WERI-Rb-1 (cell line): ENCODE results near the gene CAP1.

Experiments used
- DNase-seq: peaks from one replicate; pipeline ENCODE4 v3.0.0-alpha.2; 2020
- H3K27ac ChIP-seq: fragments of 250-450 bp; sonication (Bioruptor Pico); 2 replicates; pipeline ENCODE4 v1.5.1; 2020; ENCODE audit warnings: mild to moderate bottlenecking, moderate library complexity
- H3K27me3 ChIP-seq: fragments of 250-450 bp; sonication (Bioruptor Pico); 2 replicates; pipeline ENCODE4 v1.5.1; 2021; ENCODE audit warnings: mild to moderate bottlenecking, low read depth, moderate library complexity; ENCODE audit not compliant: insufficient read depth, severe bottlenecking
- H3K36me3 ChIP-seq: fragments of 250-450 bp; sonication (Bioruptor Pico); 2 replicates; pipeline ENCODE4 v1.5.1; 2020; ENCODE audit warnings: mild to moderate bottlenecking, moderate library complexity
- H3K4me3 ChIP-seq: 2 replicates; pipeline ENCODE4 v1.5.1; 2011; ENCODE audit warnings: low read depth, mild to moderate bottlenecking, control low read depth, low read length
- H3K9me3 ChIP-seq: fragments of 250-450 bp; sonication (Bioruptor Pico); 2 replicates; pipeline ENCODE4 v1.5.1; 2021; ENCODE audit warnings: mild to moderate bottlenecking, moderate library complexity; ENCODE audit not compliant: severe bottlenecking
- TF ChIP-seq, protein P1 (sequence below): IDR thresholded peaks from 2 replicates; pipeline ENCODE4 v1.5.1; 2011; ENCODE audit warnings: low read depth, mild to moderate bottlenecking, control low read depth, inconsistent platforms, low read length

CAP1 gene

DNA sequence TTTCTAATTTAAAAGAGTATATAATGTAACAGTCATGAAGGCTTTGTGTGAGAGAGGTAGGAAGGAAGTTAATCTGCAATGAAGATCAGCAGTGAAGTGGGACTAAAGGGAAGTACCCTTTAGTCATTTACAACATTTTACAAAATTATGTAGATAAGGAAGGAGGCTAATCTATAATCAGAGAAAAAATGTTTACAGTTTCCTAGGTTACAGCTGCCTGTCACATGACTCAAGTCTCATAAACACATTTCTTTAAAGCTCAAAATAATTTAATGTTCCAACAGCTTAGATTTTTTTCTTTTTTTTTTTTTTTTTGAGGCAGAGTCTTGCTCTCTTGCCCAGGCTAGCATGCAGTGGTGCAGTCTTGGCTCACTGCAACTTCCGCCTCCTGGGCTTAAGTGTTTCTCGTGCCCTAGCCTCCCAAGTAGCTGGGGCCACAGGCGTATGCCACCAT is 26.2 kb upstream of the CAP1 start:
- Histone ChIP-seq H3K36me3 (no peaks in the 10 kb centered on the region), H3K4me3 (no peak overlapping the region), H3K27ac (no peak overlapping the region), H3K9me3 (no peaks in the 10 kb centered on the region), H3K27me3 (no peaks in the 10 kb centered on the region)
- DNase-seq: no peak
- TF ChIP-seq, protein P1, sequence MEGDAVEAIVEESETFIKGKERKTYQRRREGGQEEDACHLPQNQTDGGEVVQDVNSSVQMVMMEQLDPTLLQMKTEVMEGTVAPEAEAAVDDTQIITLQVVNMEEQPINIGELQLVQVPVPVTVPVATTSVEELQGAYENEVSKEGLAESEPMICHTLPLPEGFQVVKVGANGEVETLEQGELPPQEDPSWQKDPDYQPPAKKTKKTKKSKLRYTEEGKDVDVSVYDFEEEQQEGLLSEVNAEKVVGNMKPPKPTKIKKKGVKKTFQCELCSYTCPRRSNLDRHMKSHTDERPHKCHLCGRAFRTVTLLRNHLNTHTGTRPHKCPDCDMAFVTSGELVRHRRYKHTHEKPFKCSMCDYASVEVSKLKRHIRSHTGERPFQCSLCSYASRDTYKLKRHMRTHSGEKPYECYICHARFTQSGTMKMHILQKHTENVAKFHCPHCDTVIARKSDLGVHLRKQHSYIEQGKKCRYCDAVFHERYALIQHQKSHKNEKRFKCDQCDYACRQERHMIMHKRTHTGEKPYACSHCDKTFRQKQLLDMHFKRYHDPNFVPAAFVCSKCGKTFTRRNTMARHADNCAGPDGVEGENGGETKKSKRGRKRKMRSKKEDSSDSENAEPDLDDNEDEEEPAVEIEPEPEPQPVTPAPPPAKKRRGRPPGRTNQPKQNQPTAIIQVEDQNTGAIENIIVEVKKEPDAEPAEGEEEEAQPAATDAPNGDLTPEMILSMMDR: no peak

DNA sequence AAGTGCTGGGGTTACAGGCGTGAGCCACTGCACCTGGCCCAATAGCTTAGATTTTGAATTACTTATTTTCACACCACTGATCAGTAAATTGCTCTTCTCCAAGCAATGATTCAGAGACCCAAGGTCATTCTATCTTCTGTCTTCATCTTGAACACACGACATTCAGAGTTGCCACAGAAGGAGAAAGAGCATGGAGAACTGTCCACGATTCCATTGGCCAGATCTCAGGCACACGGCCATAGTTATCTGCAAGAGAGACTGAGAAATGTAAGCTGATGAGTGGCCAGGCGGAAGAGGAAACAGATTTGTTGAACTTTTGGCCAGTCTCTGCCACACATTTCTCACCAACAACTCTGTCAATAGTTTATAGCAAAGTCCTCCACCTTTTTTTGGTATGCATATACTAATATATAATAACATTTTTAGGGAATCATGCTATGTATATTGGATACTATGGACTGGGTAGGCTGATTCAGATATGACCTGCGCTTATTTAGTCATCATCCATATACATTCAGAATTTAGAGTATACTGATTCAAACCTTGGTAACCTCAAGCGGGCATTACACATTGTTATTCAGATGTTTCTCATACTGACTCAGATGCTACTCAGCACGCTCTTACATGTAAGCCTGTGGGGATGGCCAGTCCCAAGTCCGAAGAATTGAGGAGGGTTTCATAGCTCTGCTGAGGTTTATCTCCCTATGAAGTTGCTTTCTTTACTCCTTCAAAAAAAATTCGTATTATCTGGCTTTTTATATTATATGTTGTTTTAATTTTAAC is 25.5 kb upstream of the CAP1 start:
- no peak overlapping the region for H3K4me3 ChIP-seq
- no peak for DNase-seq
- no peaks in the 10 kb centered on the region for H3K9me3 ChIP-seq
- no peak overlapping the region for H3K27ac ChIP-seq
- no peaks in the 10 kb centered on the region for H3K27me3 ChIP-seq
- H3K36me3 ChIP-seq: no peaks in the 10 kb centered on the region
- TF ChIP-seq, protein P1: no peak

DNA sequence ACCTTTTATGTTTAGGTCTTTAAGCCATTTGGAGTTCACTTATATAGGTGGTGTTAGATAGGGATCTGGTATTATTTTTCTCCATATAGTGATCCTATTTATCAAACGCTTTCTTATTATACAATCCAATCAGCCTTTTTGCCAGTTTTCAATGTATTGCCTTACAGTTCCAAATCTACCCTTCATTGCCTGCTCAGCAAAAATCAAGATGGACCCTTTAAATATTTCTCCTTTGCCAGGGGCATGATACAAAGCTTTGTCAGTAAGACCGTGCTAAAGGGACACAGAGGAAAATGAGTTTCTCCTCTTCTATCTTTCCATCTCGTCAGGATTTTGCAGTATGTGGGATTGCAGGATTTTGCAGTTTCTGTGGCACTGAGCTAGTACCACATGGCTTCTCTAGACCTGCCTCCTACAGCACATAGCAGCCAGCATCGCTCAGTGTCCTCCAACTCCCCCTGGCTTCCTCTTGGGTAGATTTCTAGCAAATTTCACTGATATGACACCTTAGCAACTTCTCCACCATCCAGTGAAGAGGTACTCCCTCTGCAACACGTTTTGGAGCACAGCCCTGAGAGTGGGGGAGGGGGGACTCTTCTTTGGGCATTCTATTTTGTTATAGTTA is 22.5 kb upstream of the CAP1 start:
- DNase-seq: no peak
- Histone ChIP-seq H3K9me3 (peaks cover 2% of the 10 kb centered on the region), H3K27me3 (no peaks in the 10 kb centered on the region), H3K4me3 (no peak overlapping the region), H3K27ac (no peak overlapping the region), H3K36me3 (no peaks in the 10 kb centered on the region)
- TF ChIP-seq, protein P1: no peak

DNA sequence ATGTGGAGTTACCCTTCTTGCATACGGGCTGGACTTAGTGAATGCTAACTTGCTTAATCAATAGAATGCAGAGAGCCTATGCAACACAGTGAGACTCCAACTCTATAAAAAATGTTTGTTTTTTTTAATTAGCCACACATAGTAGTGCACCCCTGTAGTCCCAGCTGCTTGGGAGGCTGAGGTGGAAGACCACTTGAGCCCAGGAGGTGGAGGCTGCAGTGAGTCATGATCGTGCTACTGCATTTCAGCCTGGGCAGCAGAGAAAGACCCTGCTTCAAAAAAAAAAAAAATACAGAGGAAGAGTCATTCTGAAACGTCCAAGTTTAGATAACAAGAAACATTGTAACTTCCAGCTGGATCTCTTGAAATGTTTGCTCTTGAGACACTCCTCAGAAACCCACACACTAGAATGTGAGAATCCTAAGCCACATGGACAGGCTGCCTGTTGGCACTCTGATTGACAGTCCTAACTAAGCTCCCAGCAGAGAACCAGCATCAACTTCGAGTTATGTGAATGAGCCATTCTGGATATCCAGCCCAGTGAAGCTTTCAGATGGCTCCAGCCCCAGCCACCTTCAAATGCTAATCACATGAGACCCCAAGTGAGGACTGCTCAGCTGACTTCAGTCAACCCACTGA is 20.0 kb upstream of the CAP1 start:
- TF ChIP-seq, protein P1: no peak
- H3K4me3 ChIP-seq: no peak overlapping the region
- H3K27me3 ChIP-seq: no peaks in the 10 kb centered on the region
- H3K9me3 ChIP-seq: peaks cover 3% of the 10 kb centered on the region
- H3K36me3 ChIP-seq: no peaks in the 10 kb centered on the region
- no peak overlapping the region for H3K27ac ChIP-seq
- DNase-seq: no peak

DNA sequence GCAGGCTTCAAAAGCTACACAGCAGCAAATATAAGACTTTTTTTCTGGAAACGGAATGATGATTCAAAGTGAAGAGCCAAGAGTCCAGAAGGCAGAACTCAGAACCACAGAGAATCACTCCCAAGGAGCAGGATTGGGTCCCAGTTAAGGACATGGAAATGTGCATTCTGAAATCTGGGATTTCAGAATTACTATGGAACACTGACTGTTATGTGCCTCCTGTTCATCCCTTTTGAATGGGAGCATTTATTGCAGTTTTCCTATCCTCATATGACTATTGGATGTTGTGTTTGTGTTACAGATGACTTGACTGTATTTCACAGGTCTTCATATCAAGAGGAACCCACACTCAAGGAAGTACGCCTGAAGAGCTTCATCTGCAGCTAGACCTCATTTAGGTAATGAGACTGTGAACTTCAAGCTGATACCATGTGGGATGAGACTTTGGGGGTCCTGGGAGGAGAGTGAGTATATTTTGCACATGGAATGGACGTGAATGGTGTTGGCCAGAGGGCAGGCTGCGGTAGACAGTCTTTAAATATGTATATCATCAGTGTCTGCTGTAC is 17.1 kb upstream of the CAP1 start:
- DNase-seq: no peak
- TF ChIP-seq, protein P1: no peak
- Histone ChIP-seq H3K27me3 (no peaks in the 10 kb centered on the region), H3K4me3 (no peak overlapping the region), H3K9me3 (peaks cover 5% of the 10 kb centered on the region), H3K36me3 (no peaks in the 10 kb centered on the region), H3K27ac (no peak overlapping the region)
